Smooth muscle cell (in vitro differentiated cells): ENCODE results near the gene AUTS2. TPM values are rescaled to one million over a fixed set of nuclear protein-coding genes. Genes with fewer than 3 reads are reported as not detected.

ENCODE experiments used
- DNase-seq: peaks from one replicate; lab custom pipeline; 2025; ENCODE audit not compliant: unreplicated experiment; lab: John Stamatoyannopoulos, UW
- H2AFZ ChIP-seq: fragments of 200-600 bp; sonication (generic); 2 replicates; pipeline ENCODE4 v1.6.0; 2016; ENCODE audit warnings: antibody characterized with exemption, low read depth, mild to moderate bottlenecking
- H3F3A ChIP-seq: fragments of 200-600 bp; sonication (generic); 2 replicates; pipeline ENCODE4 v1.6.0; 2017; ENCODE audit warnings: antibody characterized with exemption, low read depth
- H3K27ac ChIP-seq: fragments of 200-600 bp; sonication (generic); 2 replicates; pipeline ENCODE4 v1.5.1; 2016; ENCODE audit warnings: low read depth, mild to moderate bottlenecking
- H3K27me3 ChIP-seq: fragments of 200-600 bp; sonication (generic); 2 replicates; pipeline ENCODE4 v1.6.1; 2016; ENCODE audit warnings: low read depth, mild to moderate bottlenecking
- H3K36me3 ChIP-seq: fragments of 200-600 bp; sonication (generic); 2 replicates; pipeline ENCODE4 v1.5.1; 2016; ENCODE audit warnings: low read depth
- H3K4me1 ChIP-seq: fragments of 200-600 bp; sonication (generic); 2 replicates; pipeline ENCODE4 v1.5.1; 2016; ENCODE audit warnings: low read depth
- H3K4me2 ChIP-seq: fragments of 200-600 bp; sonication (generic); 2 replicates; pipeline ENCODE4 v1.6.0; 2016; ENCODE audit warnings: mild to moderate bottlenecking
- H3K4me3 ChIP-seq: fragments of 200-600 bp; sonication (generic); 2 replicates; pipeline ENCODE4 v1.5.1; 2016; ENCODE audit warnings: mild to moderate bottlenecking
- H3K79me2 ChIP-seq: fragments of 200-600 bp; sonication (generic); 2 replicates; pipeline ENCODE4 v1.6.0; 2016; ENCODE audit warnings: low read depth, mild to moderate bottlenecking
- H3K9ac ChIP-seq: fragments of 200-600 bp; sonication (generic); 2 replicates; pipeline ENCODE4 v1.6.0; 2016; ENCODE audit warnings: low read depth
- H3K9me3 ChIP-seq: fragments of 200-600 bp; sonication (generic); replicated peaks from 2 replicates; pipeline ENCODE4 v1.5.1; 2016; ENCODE audit warnings: low read depth
- H4K20me1 ChIP-seq: fragments of 200-600 bp; sonication (generic); 2 replicates; pipeline ENCODE4 v1.6.0; 2016; ENCODE audit warnings: low read depth
- WGBS: methylation state at CpG from one replicate; pipeline ENCODE4 v1.1.7; 2016; ENCODE audit warnings: low lambda C conversion rate; 5-methylcytosine and 5-hydroxymethylcytosine counted together
- polyA plus RNA-seq: library from polyadenylated mRNA; unstranded; fragments of >200 nt; fragmentation: Nextera tagmentation; extraction: Ambion mirVana; gene quantifications from 2 replicates; pipeline ENCODE4 v1.2.1, GENCODE V29; 2016
- total RNA-seq: library from RNA; depleted of rRNA; stranded (reverse); fragments of >200 nt; gene quantifications from 2 replicates; pipeline ENCODE4 v1.2.3, GENCODE V29; 2014
- TF ChIP-seq, protein P1 (sequence below): fragments of 200-600 bp; sonication (generic); IDR thresholded peaks from 2 replicates; pipeline ENCODE4 v1.5.1; 2017; ENCODE audit warnings: borderline replicate concordance, mild to moderate bottlenecking, antibody characterized with exemption; ENCODE audit not compliant: insufficient read depth, poor library complexity, severe bottlenecking

AUTS2 gene
- total and polyA plus RNA-seq, 2 experiments from 2014 or later, result 6.5 to 8.6 TPM

GRCh38 chr7:70619659-70620058 is 1021.4 kb downstream of the AUTS2 start:
- DNase-seq, result no peak
- peaks cover 36% of the 10 kb centered on the region for H3K27me3 ChIP-seq
- H3K9me3 ChIP-seq, result no peaks in the 10 kb centered on the region
- TF ChIP-seq, protein P1, sequence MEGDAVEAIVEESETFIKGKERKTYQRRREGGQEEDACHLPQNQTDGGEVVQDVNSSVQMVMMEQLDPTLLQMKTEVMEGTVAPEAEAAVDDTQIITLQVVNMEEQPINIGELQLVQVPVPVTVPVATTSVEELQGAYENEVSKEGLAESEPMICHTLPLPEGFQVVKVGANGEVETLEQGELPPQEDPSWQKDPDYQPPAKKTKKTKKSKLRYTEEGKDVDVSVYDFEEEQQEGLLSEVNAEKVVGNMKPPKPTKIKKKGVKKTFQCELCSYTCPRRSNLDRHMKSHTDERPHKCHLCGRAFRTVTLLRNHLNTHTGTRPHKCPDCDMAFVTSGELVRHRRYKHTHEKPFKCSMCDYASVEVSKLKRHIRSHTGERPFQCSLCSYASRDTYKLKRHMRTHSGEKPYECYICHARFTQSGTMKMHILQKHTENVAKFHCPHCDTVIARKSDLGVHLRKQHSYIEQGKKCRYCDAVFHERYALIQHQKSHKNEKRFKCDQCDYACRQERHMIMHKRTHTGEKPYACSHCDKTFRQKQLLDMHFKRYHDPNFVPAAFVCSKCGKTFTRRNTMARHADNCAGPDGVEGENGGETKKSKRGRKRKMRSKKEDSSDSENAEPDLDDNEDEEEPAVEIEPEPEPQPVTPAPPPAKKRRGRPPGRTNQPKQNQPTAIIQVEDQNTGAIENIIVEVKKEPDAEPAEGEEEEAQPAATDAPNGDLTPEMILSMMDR, result no peak
- no peak overlapping the region for H3K27ac ChIP-seq
- WGBS, result 88% methylated on average over 7 of the region's 7 CpGs
- H3F3A ChIP-seq, result no peaks in the 10 kb centered on the region
- H3K79me2 ChIP-seq, result no peaks in the 10 kb centered on the region
- H3K4me2 ChIP-seq, result no peak overlapping the region
- no peak overlapping the region for H2AFZ ChIP-seq
- no peaks in the 10 kb centered on the region for H3K36me3 ChIP-seq
- no peak overlapping the region for H3K4me3 ChIP-seq
- H4K20me1 ChIP-seq, result no peaks in the 10 kb centered on the region
- H3K9ac ChIP-seq, result no peak overlapping the region
- peaks cover 25% of the 10 kb centered on the region for H3K4me1 ChIP-seq

GRCh38 chr7:70620333-70621055 is 1022.2 kb downstream of the AUTS2 start:
- TF ChIP-seq, protein P1, result no peak
- Histone ChIP-seq H4K20me1 (no peaks in the 10 kb centered on the region), H3K79me2 (no peaks in the 10 kb centered on the region), H2AFZ (no peak overlapping the region), H3K9ac (no peak overlapping the region), H3K4me2 (no peak overlapping the region), H3F3A (no peaks in the 10 kb centered on the region), H3K36me3 (no peaks in the 10 kb centered on the region), H3K27me3 (peaks cover 40% of the 10 kb centered on the region), H3K4me3 (no peak overlapping the region), H3K27ac (no peak overlapping the region), H3K9me3 (no peaks in the 10 kb centered on the region), H3K4me1 (peaks cover 23% of the 10 kb centered on the region)
- 92% methylated on average over 19 of the region's 19 CpGs for WGBS
- no peak for DNase-seq

- peaks cover 43% of the 10 kb centered on the region for H3K27me3 ChIP-seq
- no peak overlapping the region for H3K27ac ChIP-seq
- H2AFZ ChIP-seq, result no peak overlapping the region
- H3K4me1 ChIP-seq, result peaks cover 23% of the 10 kb centered on the region
- no peak for DNase-seq
- no peak overlapping the region for H3K4me3 ChIP-seq
- H3K9ac ChIP-seq, result no peak overlapping the region
- H3K79me2 ChIP-seq, result no peaks in the 10 kb centered on the region
- no peaks in the 10 kb centered on the region for H3K36me3 ChIP-seq
- H4K20me1 ChIP-seq, result no peaks in the 10 kb centered on the region
- no peaks in the 10 kb centered on the region for H3K9me3 ChIP-seq
- TF ChIP-seq, protein P1, result no peak
- WGBS, result 86% methylated on average over 17 of the region's 17 CpGs
- no peaks in the 10 kb centered on the region for H3F3A ChIP-seq
- no peak overlapping the region for H3K4me2 ChIP-seq
These were observed 1023.8 kb downstream of the AUTS2 start for GRCh38 chr7:70621954-70622600.

DNA sequence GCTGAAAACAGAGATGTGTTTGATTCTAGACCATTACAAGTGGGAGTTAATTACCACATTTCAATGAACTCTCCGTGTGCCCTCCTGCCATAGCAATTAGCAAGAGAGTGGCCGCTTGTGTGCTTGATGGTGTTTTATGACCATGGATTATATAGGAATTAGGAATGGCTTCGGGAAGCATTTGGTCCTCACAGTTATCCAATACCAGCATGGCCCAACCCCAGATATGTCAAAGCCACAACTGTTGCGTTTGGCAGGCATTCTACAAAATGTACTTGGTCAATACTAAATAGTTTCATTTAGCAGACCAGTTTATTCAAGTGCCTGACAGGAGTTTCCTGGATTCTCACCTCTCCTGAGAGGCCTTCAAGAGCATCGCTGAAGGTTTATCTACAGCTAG is 1024.7 kb downstream of the AUTS2 start:
- 56% methylated on average over 5 of the region's 5 CpGs for WGBS
- Histone ChIP-seq H3K9me3 (no peaks in the 10 kb centered on the region), H2AFZ (no peak overlapping the region), H3K9ac (no peak overlapping the region), H4K20me1 (no peaks in the 10 kb centered on the region), H3K4me3 (no peak overlapping the region), H3K79me2 (no peaks in the 10 kb centered on the region), H3K36me3 (no peaks in the 10 kb centered on the region), H3K27ac (no peak overlapping the region), H3K27me3 (peaks cover 49% of the 10 kb centered on the region), H3K4me1 (peaks cover 23% of the 10 kb centered on the region), H3K4me2 (no peak overlapping the region), H3F3A (no peaks in the 10 kb centered on the region)
- TF ChIP-seq, protein P1, result no peak
- no peak for DNase-seq
